Body of pancreas (tissue), 4 donors: ENCODE measurements around the gene TFAP2A.

Experiments
- POLR2A ChIP-seq, 3 donors: fragments of 450-650 bp; IDR thresholded peaks; one replicate each; pipeline ENCODE4 v1.6.1; 2016; ENCODE audit warnings: antibody characterized with exemption in 3 of 3, mild to moderate bottlenecking in 2 of 3
- TF ChIP-seq, protein P1 (sequence below), 7 experiments: fragments of 450-650 bp in 4 of 7; fragments of 200-600 bp in 3 of 7; sonication (generic) in 3 of 7; IDR thresholded peaks; one replicate each; pipeline ENCODE4 v1.5.1; 2016 to 2019; ENCODE audit warnings: antibody characterized with exemption in 7 of 7

DNA sequence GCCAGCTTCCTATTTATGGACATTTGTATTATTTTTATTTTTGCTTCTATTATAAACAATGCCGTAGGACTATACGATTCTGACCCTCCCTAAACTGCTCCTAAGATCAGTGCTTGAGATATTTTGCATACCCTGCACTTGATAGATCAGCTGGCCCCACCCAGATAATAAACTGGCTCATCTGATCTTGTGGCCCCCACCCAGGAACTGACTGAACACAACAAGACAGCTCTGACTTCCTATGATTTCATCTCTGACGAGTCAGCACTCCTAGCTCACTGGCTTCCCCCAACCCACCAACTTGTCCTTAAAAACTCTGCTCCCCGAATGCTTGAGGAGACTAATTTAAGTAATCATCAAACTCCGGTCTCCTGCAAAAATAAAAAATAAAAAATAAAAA is 34.9 kb upstream of the TFAP2A start:
- TF ChIP-seq, protein P1, sequence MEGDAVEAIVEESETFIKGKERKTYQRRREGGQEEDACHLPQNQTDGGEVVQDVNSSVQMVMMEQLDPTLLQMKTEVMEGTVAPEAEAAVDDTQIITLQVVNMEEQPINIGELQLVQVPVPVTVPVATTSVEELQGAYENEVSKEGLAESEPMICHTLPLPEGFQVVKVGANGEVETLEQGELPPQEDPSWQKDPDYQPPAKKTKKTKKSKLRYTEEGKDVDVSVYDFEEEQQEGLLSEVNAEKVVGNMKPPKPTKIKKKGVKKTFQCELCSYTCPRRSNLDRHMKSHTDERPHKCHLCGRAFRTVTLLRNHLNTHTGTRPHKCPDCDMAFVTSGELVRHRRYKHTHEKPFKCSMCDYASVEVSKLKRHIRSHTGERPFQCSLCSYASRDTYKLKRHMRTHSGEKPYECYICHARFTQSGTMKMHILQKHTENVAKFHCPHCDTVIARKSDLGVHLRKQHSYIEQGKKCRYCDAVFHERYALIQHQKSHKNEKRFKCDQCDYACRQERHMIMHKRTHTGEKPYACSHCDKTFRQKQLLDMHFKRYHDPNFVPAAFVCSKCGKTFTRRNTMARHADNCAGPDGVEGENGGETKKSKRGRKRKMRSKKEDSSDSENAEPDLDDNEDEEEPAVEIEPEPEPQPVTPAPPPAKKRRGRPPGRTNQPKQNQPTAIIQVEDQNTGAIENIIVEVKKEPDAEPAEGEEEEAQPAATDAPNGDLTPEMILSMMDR (IDR thresholded peaks at IDR 0.05): no peak
- no peak for TF ChIP-seq POLR2A (IDR thresholded peaks at IDR 0.05)
